Amygdala (tissue), 56 donors: ENCODE results near the gene PIEZO2.

Experiments used
- DNase-seq, 56 donors: peaks; one replicate each; lab custom pipeline; 2025; lab: John Stamatoyannopoulos, UW

PIEZO2 gene

DNA sequence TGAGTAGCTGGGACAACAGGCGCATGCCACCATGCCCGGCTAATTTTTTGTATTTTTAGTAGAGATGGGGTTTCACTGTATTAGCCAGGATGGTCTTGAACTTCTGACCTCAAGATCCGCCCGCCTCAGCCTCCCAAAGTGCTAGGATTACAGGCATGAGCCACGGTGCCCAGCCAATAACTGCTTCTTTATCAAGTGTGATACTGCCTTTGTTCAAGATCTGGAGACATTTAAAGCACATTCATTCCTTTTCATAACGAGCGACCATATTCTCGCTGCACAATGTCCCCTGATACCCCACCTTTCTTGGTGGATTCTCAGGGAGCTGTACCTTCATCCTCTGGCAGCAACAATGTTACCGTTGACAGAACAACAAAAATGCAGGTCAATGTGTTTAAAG, 75.4 kb downstream of the PIEZO2 start:
- DNase-seq: no peak

DNA sequence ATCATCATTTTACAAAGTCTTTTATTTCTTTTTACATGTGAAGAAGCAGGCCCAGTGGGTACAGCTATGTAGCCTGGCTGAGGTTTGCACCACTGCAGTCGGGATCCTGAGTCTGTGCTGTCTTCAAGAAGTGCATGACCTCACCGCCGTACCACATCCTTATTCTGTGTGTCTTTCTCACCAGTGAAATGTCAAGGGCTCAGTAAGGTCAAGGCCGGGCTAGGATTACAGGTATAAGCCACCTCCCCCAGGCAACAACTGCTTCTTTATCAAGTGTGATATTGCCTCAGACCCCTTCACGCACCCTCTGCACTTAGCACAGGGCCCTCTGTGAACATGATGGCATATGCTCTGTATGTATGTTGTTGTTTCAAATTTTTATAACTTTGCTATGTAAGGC, 76.7 kb downstream of the PIEZO2 start:
- no peak for DNase-seq

DNA sequence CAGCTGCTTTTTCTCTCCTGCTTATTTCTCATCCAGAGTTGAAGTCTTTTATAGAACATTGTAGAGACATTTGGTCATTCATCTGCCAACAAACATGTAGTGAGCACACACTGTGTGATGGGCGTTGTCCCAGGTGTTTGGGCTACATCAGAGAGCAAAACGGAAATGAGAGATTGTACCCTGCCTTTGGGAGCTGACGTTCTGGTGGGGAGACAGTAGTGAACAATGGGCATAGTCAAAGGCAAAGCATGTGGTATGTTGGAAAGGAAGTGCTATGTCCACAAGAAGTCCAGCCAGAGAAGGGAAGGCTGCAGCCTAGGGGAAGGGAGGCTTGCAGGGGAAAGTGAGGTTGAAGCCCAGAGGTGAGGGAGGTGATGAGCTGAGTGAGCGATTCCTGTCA, 78.1 kb downstream of the PIEZO2 start:
- DNase-seq: peak in 8 of 56 donors; percentile 9 to 29 (median 18)

DNA sequence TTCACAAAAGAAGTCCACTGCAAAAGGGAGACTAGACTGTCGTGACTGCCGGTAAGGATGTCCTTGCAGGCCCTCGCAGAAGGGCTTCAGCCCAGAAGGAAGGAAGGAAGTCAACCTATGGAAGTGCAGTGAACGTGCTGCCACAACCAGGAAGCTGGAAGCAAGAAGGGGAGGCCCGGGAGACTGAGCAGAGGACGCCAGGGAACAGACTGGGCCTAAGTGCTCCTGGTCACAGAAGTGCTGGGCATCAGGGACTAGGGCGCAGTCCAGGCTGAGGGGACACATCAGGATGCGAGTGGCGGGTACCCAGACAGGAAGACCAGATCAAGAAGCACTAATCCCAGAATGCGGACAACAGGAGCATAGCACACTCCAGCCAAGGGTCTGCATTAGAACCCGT, 78.8 kb downstream of the PIEZO2 start:
- DNase-seq: no peak

DNA sequence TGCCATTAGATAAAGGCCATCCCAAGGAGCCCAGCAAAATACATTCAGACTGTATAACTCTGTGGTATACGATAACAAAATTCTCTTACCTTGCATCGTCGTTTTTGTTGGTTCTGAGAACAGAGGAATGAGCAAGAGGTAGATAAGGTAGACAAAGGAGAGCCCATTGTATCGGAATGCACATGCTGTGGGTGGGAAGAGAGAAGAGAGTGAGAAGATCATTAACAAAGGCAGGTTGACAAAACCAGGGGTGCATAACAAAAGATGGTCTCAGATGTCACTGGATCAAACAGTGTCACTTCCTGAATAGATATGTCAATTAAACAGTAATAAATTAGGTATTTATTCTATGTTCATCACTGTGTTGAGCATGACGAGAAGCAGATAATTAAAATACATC, 83.3 kb downstream of the PIEZO2 start:
- DNase-seq: no peak

DNA sequence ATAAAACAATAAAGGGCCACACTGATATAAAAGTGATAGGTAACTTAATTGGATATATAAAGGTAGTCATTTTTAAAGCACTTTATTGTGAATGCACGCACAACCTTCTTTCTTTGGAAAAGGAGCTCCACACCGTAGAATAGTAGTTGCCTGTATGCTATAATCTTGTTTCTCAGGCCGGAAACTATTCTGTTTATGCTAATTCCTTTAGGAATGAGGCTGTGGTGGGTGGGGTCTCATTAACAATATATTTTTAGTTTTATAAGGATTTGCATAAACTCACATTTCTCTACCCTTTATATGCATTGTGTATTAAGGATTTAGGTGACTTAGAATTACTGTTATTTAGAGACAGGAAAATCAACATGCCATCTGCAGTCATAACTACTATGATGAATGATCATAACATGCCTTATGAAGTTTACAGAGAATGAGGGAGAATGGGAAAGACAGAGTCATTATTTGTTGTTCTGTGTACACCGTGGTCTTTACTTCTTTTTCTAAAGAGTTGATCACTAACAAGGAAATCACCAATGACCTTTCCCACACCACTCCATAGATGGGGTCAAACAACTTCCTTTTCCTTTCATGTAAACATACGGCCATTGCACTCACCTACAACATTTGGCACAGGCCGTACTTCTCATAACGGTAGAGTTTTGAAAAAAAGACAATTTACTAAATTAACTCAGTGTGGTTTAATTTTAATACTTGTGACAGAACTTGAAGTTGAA, 84.5 kb downstream of the PIEZO2 start:
- DNase-seq: no peak

DNA sequence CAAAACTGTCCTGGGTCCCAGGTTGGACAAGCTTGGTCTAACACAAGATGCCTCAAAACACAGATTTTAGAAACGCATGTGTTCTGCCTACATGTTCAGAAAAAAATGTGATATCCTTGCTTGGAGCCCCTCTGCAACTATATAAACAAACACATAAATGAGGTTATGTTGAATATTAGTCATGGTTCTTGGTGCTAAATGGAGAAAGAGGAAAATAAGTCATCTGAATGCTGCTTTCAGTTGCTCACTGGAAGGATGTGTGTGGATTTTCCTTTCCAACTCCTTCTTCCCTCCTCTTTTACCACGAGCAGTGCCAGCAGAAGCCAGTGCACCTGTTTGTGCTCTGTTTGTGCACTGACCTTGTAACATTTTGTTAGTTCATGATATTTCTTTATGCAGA, 85.3 kb downstream of the PIEZO2 start:
- DNase-seq: no peak

DNA sequence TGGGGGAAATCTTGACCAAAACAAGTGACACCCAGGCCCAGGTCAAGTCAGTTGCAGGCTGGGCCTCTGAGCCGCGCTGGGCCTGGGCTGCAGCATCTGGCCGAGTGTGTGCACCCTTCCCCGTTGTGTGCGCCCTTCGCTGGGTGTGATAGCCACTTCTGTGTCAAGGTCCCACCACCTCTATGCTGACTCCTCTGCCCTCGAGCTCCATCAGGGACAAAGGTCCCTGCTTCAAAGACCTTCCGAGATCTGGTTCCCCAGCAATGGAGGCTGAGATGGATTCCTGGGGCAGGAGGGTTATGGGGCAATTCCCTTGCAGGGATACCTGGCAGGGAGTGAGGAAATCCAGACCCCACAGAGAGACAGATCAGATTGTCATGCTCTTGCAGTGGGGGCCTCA, 93.6 kb downstream of the PIEZO2 start:
- DNase-seq: no peak

DNA sequence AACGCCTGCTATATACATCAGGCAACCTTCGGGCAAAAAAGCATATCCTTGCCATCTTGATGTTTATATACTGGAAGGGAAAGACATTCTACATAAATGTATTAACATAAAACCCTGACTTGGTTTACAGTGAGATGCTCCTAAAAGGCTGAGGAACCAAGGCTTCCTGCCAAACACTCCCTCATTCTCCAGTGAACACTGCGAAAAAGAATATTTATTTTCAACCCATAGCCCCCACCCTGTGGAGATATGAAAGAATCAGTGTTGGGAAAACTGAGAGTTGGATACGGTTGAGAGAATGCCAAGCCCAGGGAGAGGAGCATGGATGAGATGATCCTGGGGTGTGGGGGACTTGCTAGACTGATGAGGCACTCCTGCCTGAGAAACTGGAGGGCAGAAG, 94.9 kb downstream of the PIEZO2 start:
- no peak for DNase-seq

DNA sequence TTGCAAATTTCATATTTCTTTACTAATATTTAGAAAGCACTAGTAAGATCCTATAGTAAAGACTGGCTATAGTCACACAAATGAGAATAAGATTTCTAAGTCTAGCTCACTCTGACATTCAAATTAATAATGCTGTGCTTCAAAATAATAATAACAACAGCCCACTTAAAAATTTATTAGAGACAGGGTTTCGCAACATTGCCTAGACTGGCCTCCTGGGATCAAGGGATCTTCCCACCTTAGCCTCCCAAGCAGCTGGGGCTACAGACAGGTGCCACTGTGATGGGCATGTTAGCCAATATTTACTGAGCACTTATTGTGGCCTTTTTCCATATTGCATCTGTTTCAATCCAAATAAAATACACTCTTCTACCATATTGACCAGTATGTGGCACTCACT, 96.1 kb downstream of the PIEZO2 start:
- DNase-seq: no peak

DNA sequence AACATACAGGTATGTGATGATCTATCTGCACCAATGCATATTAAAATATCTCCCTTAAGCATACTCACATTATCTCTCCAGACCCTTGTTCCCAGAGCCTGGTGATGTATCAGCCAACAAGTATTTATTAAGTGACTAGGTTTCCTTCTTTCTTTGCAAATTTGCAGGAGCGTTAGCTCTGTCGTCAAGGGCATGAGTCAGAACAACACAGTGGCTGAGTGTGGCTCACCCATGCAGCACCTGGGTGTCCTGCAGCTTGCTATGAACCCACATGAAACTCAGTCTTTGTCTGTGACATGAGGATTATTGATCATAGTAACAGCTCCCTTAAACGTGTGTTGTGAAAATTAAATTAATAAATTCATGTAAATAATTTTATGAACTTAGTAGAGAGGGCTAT, 96.6 kb downstream of the PIEZO2 start:
- no peak for DNase-seq

DNA sequence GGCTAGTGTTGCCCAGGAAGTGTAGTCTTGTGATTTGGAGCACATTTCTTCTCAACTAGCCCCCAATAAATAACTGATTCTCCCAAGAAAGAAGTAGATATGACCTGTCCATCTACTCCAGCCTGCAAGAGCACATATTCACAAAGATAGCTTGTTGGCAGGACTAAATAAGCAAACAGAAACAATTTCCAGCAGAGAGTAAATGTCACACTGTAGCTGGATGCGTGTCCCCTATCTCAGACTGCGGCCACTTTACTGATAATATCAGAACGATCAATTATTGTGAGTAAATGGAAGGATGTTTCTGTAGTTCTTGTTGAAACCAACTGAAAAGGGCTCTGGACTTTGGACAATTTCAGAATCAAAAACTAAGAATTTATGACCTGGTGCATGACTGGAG, 97.9 kb downstream of the PIEZO2 start:
- no peak for DNase-seq

DNA sequence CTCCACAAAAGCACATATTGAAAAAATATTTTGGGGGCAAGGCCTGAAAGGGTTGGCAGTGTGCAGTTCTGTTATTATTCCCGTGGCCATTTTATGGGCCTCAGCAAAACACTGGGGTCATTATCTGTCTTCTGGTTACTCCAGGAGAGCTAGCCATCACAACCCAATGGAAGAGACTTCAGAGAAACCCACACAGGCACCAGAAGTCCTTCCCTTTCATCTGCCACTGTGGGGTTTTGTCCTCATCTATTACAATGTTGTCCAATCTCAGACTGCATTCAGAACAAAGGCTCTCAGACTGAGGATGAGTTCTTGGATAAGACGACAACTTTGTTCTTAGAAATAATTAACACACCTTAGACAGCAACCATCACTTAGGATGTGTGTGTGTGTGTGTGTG, 98.4 kb downstream of the PIEZO2 start:
- no peak for DNase-seq

DNA sequence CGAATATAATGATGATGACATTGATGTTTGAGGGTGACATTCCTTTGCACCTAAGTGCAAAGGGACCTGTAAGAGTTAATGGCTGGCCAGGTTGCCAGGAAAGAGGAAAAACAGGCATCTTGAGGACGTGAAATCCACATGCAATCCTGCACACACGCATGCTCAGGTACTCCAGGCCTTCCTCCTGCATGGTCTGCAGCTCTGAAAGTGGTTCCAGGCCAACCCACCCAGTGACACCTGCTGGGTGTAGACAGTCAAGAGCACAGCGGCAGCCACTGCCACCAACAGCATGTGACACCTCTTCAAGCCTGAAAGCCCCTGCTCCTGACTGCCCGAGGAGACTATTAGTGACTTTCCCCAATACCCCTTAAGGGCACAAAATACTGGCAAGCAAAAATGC, 101.6 kb downstream of the PIEZO2 start:
- no peak for DNase-seq

DNA sequence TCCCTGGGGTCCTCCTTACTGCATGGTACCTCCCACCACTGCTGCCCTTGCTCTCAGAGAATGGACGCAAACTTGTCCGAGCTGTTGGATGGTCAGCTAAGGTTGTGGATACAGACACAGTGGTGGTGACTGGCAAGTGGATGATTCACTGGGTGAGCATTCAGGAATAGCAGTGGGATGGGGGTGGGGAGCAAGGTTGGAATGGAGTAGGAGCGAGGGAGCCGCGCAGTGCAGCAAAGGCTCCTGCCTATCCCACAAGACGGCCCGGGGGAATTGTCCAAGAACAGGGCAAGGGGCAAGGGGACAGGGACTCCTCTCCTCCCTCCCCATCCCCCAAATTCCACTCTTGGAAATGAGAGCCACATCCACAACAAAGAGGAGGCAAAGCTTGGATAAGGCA, 102.2 kb downstream of the PIEZO2 start:
- no peak for DNase-seq

DNA sequence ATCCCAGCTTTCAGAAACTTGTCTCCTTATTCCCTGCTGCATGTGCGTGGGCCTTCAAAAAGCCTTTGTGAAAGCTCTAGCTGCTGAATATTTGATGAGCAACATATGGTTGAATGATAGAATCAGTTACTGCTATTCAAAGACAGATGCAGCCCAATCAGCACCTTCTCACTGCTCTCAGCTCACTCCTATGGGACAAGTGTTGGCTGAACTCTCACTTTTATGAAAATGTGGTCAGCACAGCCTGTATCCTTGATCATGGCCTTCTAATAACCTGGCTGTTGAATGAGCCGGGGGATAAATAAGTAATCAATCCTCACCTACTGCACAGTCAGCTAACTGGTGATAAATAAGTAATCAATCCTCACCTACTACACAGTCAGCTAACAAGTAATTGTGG, 103.2 kb downstream of the PIEZO2 start:
- DNase-seq: no peak

DNA sequence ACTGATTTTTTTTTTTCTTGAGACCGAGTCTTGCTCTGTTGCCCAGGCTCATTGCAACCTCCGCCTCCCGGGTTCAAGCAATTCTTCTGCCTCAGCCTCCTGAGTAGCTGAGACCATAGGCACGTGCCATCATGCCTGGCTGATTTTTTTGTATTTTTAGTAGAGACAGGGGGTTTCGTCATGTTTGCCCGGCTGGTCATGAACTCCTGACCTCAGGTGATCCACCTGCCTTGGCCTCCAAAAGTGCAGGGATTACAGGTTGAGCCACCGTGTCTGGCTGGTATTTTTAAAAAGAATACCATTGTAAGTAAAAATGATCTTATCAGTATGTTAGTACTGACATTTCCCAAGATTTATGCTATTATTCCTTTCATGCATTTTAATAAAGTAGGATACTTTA, 105.7 kb downstream of the PIEZO2 start:
- DNase-seq: no peak

DNA sequence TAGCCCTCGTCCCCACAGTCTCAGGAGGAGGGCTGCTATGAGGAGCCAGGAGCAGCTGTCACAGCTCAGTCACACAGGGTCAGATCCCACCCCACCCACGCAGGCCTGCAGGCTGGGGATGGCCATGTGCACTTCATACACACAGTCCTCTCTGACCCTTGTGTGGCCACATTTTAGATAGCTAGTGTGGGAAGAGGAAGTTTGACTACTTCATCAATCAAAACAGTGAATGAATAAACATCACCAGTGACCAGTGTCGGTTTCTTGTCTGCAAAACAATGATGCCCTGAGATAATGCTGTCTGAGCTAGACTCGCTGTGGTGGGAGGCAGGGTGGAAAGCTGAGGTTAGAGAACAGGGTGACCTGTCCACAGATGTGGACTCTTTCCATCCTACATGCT, 107.1 kb downstream of the PIEZO2 start:
- no peak for DNase-seq

DNA sequence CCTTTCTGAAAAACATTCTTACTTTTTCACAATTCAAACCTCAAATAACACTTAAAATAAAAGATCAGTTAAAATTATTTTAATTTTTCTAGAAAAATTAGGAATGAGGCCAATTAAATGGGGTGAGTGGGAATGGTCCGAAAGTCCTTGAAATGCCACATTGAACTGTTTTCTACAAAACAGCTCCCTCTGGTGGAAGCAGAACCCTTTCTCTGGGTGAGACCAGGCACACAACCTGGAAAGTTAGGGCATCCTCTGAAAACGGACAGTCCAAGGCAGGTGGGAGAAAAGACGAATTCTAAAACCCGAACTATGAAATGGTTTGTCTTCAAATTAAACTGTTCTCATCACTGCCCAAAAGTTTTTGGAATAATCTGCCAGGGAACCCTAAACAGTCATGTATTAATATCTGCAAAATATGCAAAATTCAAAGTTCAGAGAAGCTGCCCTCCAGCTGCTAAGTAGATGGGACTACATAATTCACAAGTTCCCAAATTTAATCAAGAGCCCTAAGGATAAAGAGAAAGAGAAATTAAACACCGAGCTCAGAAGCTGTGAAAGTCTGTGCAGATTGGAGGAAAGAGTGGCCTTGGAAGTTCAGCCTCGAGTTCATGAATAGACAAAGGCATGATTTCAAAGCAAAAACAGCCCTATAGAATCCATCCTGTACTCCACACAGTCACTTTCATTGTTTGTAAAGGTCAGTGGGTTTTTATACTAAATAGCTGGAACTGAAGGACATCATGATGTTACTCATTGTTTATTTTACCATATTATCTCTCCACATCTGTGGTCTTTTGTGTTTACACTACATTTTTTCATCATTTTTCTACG, 108.3 kb downstream of the PIEZO2 start:
- peak in 35 of 56 donors; percentile 1 to 77 (median 19) for DNase-seq

DNA sequence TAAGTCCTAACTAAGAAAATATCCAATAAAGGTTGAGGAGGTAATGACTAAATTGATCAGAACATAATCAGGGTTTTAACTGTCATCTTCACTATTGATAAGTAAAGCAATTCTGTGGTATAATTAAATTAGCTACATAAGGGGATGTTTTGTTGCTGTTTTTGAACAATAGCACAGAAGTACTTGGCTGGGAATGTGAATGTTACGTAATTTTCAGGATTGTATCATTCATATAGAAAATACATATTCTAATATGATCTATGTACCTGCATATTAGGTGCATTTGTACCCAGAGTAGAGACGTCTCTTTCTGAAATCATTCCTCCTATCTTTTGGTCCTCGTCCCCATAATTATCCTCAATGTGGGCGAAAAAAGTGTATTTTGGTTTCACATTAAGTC, 109.0 kb downstream of the PIEZO2 start:
- no peak for DNase-seq

DNA sequence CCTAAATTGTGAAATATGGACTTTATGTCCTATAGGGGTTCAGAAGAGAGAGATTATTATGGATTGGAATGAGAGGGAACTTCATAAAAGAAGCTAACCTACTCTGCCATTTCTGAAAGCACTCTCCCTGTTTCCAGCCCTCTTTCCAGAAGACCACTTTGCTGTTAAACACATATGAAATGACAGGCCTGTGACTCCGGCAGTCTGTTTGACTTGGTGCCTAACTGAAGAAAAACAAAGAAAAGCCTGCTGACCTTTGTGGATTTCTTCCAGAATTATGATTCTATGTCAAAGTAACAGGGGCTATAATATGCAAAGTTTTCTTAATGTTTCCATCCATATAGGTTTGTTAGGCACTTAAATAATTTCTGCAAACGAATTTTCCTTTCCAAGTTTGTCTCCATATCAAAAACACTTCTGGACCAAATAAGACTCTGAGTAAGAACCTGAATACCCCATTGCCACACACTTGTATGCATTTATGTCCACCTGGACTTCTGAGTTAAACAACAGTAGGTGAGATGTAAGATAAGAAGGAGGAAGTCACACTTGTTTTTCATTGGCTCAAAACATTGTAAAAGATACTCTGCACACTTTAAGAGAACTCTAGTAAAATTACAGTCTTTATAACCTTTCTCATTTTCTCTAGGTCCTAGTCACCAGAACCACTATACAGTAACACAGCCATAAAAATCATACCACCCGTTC, 111.7 kb downstream of the PIEZO2 start:
- DNase-seq: no peak
